Endothelial cell of umbilical vein (primary cell): ENCODE results near the gene CFLAR.

Source experiments
- CTCF ChIP-seq, 2 donors: IDR thresholded peaks; 1 replicate in 1 of 2; 2 replicates in 1 of 2; pipeline ENCODE4 v1.5.1; 2011; ENCODE audit warnings: low read length in 2 of 2, mild to moderate bottlenecking in 2 of 2, moderate library complexity in 2 of 2, control low read depth in 1 of 2, inconsistent platforms in 1 of 2, low read depth in 1 of 2; ENCODE audit not compliant: insufficient read depth in 1 of 2; ENCODE audit errors: extremely low read depth in 1 of 2
- EZH2 ChIP-seq: IDR thresholded peaks from 2 replicates; pipeline ENCODE4 v1.6.1; 2012; ENCODE audit warnings: borderline replicate concordance, low read depth, mild to moderate bottlenecking, moderate library complexity, low read length, inconsistent platforms; ENCODE audit not compliant: severe bottlenecking
- GATA2 ChIP-seq: IDR thresholded peaks from 2 replicates; pipeline ENCODE4 v1.7.0; 2011; ENCODE audit warnings: low read depth, mild to moderate bottlenecking, moderate library complexity, mixed read lengths, low read length; ENCODE audit not compliant: insufficient read length, insufficient read depth
- MAX ChIP-seq: IDR thresholded peaks from 2 replicates; pipeline ENCODE4 v1.6.1; 2011; ENCODE audit not compliant: insufficient read depth, insufficient read length
- POLR2A ChIP-seq: IDR thresholded peaks from 2 replicates; pipeline ENCODE4 v1.6.1; 2012; ENCODE audit warnings: low read depth, mild to moderate bottlenecking, control low read depth, low read length
- POLR2AphosphoS5 ChIP-seq: IDR thresholded peaks from 2 replicates; pipeline ENCODE4 v1.6.1; 2012; ENCODE audit warnings: low read depth, mild to moderate bottlenecking, control low read depth, low read length, moderate library complexity; ENCODE audit not compliant: insufficient read depth

GRCh38 chr2:201127152-201127511 is 11.2 kb downstream of the CFLAR start:
- TF ChIP-seq CTCF (IDR thresholded peaks at IDR 0.05; ENCODE audit: extremely low read depth in 1 of 2, insufficient read depth in 1 of 2, low read depth in 1 of 2, low read length in 2 of 2) (no peak), MAX (no peak), POLR2A (no peak), POLR2AphosphoS5 (no peak), GATA2 (no peak), EZH2 (no peak)
